GM21360 (cell line): Measurements from ENCODE around the gene RAB37.

Source experiments
- ATAC-seq: cut with Tn5 transposase; IDR thresholded peaks from one replicate; pipeline ENCODE4 v1.9.1; 2021; ENCODE audit warnings: mild to moderate bottlenecking, moderate library complexity; ENCODE audit not compliant: unreplicated experiment

The RAB37 gene

GRCh38 chr17:74736513-74737298, at the start of gene RAB37:
RAB37 (plus strand) TSS chr17:74737256; CDS start chr17:74737273, 17 bp downstream.
- no peak for ATAC-seq

DNA sequence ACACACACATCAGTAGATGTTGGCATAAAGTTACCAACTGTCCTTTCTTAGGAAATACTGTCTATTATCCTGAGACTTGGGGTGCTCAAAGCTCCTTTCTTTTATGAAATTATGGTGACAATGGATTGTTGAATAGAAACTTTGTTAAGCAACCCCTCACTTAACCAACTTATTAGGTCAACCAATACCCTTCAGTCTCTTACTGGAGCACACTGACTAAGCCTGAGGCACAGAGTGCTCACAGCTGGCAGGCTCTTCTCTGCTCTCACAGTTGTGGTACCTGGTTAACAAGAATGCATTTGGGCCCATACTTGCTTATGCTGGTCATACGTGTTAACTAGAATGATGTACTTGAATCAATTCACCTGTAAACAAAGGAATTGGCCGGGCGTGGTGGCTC, 49.2 kb upstream of the RAB37 start:
- no peak for ATAC-seq

DNA sequence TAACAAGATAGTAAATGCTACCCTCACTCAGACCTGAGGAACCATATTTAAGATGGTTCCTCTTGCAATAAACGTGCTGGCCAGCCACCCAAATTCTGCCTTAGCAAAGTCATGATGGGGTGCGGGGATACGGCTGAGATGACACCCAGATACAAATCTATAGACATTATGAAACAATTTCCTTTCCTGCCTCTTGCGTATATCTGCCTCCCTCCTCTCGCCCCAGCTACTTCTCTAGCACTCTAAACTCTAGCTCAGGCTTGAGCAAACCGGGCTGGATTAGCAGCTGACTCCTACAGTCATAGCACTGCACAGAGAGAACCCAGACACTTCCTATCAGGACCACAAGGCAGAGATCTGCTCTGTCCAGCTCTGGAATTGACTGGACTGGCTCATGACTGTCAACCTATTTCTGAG, 46.6 kb upstream of the RAB37 start:
- no peak for ATAC-seq

DNA sequence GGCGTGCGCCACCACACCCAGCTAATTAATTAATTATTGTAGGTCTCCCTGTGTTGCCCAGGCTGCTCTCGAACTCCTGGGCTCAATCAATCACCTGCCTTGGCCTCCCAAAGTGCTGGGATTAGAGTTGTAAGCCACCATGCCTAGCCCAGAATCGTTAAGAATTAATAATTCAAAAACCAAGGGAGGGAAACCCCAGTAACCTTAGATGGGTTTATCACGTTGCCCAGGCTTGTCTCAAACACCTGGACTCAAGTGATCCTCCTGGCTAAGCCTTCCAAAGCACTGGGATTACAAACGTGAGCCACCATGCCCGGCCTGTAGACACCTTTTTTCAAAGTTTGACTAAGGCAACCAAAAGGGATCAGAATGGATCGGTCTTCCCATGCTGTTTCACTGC, 45.9 kb upstream of the RAB37 start:
- no peak for ATAC-seq

DNA sequence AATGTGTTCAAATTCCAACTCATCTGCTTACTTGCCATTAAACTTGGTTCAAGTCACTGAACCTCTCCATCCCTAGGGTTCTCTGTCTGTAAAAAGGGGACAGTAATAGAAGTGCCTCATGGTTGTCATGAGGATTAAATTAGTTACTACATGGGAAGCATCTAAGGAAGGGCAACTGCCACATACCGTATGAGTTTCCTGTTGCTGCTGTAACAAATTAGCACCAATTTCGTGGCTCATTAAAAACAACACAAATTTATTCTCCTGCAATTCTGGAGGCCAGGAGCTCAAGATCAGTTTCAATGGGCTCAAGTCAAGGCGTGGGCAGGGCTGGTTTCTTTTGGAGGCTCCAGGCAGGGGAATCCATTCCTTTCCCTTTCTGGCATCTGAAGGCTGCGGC, 43.0 kb upstream of the RAB37 start:
- no peak for ATAC-seq

DNA sequence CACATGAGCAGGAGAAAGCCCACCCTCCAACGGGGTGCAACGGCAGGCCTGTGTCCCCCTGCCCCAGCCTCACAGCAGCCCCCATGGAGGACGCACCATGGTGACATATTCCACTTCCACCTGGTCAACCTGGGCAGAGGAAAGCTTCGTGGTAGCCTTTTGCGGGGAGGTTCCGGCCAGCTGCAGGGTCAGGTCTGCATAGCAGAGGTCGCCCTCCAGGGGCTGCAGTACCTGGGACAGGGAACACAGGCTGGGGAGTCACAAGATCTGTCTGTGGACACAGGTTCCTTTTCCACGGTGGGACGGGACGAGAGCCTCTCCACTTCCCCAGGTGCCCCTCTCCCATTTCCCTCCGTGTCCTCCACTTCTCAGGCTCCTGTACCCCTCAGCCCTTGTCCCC, 41.4 kb upstream of the RAB37 start:
- no peak for ATAC-seq

GRCh38 chr17:74697515-74697914, 39.5 kb upstream of the RAB37 start:
- ATAC-seq, result no peak

DNA sequence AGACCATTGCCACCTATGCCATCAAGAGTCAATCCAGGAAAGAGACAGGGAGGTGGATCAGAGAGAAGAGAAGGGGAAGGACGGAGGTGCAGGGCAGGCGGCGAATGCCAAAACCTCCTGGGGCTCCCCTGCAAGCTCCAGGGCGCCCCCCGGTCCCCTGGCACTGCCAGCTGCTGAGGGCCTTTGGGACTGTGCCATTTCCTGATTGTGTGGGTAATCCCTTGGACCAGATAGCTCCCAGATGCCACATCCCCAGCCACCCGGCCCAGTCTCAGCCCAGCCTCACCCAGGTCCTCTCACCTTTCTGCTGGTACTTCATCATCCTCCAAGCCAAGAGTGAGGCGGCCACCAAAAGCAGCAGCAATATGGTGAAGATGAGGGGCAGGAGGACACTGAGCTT, 39.0 kb upstream of the RAB37 start:
- ATAC-seq, result no peak

GRCh38 chr17:74699236-74699635, 37.8 kb upstream of the RAB37 start:
- no peak for ATAC-seq

DNA sequence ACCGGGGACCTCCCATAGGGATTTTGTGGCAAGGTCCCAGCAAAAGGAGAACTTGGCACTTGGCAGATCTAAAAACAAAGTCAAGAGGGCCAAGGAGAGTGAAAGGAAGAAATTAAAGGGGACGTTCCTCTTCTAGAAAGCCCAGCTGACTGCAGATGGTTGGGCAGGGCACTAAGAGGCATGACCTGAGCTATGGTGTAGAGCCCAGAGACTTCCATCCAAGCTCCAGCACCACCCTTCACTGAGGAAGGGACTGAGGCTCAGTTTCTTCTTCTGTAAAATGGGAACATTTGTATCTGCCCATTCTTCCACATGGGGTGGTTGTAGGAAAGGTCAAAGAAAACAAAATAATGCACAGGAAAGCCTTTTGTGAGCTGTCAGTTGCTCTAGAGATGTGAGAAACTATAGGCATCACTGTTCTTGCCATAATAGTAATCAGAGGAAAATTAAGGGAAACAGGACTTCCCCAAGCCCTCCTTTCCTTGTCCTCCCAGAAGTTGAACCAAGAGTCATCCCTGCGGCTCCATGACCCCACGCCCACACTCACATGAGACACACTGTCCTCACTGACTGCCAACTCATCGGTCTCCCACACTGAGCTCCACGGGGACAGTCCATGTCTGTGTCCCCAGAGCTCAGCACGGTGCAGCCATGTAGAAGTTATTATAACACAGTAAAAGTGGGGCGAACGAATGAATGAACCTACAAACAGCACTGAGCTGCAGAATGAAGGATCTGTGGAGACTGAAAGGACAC, 34.8 kb upstream of the RAB37 start:
- no peak for ATAC-seq

DNA sequence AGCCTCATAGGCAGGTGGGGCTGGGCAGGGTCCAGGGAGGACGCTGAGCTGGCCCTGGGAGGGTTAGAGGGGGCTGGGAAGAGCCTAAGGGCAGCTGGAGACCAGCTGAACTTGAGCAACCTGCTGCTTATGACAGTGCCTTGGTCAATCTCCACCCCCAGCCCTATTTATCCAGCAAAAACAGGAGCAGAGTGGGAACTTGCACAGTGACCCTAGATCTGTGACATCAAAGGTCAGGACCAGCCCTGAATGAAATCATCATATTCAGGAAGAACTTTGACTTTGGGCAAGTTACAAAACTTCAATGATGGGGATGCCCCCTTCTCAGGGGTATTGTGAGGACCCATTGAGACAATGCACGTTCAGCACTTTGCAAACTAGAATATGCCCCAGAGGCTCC, 33.7 kb upstream of the RAB37 start:
- no peak for ATAC-seq

DNA sequence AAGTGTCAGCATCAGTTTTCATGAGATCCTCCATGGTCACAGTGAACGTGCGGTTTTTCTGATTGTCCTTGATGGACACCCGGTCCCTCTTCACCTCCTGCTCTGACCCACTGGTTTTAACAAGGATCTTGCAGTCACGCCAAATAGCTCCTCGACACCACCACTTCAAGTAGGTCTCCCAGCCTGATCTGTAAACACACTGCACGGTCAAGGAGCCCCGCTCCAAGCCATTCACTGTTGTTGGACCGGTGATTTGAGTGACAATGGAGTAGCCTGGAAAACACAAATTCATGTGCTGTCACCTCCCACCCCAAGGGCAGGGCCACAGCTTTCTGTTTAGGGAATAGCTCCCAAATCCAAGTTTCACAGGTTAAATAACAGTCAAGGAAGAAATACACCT, 32.5 kb upstream of the RAB37 start:
- ATAC-seq, result no peak

DNA sequence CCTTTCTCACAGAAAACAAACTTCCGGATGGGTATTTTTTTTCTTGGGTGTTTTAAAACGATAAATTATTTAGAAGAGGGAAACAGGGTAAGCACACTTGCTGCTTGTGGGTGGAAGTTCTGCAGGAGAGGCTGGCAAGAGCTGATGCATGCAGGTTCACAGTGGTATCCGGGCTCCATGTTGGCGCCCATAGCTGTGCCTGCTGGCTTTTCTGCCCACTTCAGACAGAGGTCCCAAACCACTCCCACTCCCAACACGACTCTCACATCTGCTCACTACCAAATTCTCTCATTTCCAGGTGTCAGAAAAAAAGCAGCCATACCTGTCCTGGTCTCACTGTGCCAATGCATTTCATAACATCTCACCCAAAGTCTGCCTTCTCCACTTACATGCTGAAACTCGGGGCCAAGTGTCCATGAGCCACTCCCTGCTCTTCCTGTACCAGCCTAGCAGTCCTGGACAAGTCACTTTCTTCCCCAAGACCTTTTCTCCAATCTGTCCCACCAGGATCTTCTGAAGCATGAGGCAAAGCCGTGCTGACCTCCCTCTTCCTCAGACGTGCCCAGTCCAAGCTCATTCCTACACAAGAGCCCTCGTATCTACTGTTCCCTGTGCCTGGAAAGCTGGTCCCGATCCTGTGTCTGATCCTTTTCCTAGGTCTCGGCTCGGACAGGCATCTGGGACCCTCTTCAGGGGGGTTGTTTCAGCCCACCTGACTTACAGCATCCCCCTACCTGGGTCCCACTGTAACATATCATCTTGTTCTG, 25.8 kb upstream of the RAB37 start:
- ATAC-seq, result no peak

- ATAC-seq, result no peak
Measured at GRCh38 chr17:74712301-74712700, 24.8 kb upstream of the RAB37 start.

DNA sequence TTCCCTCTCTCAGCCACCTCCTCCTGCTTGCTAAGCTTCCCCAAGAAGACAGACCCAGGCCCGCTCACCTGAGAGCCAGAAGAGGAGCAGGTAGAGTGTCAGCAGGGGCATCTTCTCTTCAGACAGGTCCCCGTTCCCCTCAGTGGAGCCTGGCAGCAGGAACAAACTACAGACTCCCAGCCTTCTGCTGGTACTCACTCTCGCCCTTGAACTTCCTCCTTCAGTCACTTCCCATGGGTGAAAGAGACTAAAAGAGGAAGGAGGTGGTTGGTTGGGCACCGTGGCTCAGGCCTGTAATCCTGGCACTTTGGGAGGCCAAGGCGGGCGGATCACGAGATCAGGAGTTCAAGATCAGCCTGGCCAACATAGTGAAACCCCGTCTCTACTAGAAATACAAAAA, 24.3 kb upstream of the RAB37 start, which contains the start of gene CD300LF:
Gene CD300LF (minus strand): TSS at position 168 of the 400 bp plus-strand sequence. CDS start 57 bp downstream, at position 111.
- no peak for ATAC-seq

- ATAC-seq, result no peak
Measured at GRCh38 chr17:74713171-74713755, 23.8 kb upstream of the RAB37 start.

- no peak for ATAC-seq
Measured at GRCh38 chr17:74715144-74715543, 21.9 kb upstream of the RAB37 start.

DNA sequence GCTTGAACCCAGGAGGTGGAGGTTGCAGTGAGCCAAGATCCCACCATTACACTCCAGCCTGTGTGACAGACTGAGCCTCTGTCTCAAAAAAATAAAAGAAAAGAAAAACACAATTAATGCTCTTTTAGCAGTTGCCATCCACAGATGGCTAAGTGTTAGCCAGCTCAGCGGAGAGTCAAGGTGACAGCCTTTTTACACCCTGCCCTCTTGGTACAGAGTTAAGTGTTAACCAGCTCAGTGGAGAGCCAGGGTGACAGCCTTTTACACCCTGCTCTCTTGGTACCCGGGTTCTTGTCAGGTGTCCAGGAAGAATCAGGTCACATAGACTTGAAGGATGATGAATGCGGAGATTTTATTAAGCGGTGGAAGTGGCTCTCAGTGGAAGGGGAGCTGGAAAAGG, 16.6 kb upstream of the RAB37 start:
- ATAC-seq, result no peak

GRCh38 chr17:74722782-74723181, 14.3 kb upstream of the RAB37 start:
- ATAC-seq, result no peak

DNA sequence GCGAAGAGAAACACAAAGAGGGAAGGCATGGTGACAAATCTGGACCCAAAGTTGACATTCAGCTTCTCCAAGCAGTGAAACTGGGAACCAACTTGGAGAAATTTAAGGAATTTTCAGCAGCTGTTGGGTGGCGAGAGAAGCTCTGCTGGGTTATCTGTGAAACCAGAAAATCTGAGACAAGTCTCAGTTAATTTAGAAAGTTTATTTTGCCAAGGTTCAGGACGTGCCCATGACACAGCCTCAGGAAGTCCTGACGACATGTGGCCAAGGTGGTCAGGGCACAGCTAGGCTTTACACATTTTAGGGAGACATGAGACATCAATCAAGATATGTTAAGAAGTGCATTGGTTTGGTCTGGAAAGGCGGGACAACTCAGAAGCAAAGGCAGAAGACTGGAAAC, 13.2 kb upstream of the RAB37 start:
- ATAC-seq, result no peak

- ATAC-seq, result no peak
Measured at GRCh38 chr17:74725111-74725510, 11.9 kb upstream of the RAB37 start.
